ENCODE measurements around the gene ATP2B2. TPM values are rescaled to one million over a fixed set of nuclear protein-coding genes. Genes with fewer than 3 reads are reported as not detected.

Gene ATP2B2
- total RNA-seq, 4 donors from 2014 or later: 0.11 to 0.42 (median 0.15) TPM; not detected in 1

- Histone ChIP-seq H3K27ac (no peak overlapping the region), H3K36me3 (no peaks in the 10 kb centered on the region), H3K27me3 (no peaks in the 10 kb centered on the region), H3K9me3 (no peaks in the 10 kb centered on the region), H3K4me1 (no peaks in the 10 kb centered on the region), H3K4me3 (replicated peaks in 1 of 3) (no peak overlapping the region)
- 75 to 78% methylated on average over 8 of the region's 8 CpGs for WGBS, 2 donors
- TF ChIP-seq POLR2A (IDR thresholded peaks at IDR 0.05): no peak
- no peak for TF ChIP-seq CTCF (IDR thresholded peaks at IDR 0.05)
- no peak for DNase-seq
- intact Hi-C loops (cut with DNase I): no loop called here
Observed at GRCh38 chr3:10339376-10339955, 165.9 kb downstream of the ATP2B2 start.

GRCh38 chr3:10338591-10339353 is 166.6 kb downstream of the ATP2B2 start:
- 69 to 87% methylated on average over 11 to 12 of the region's 12 CpGs for WGBS, 2 donors

GRCh38 chr3:10338164-10338470 is 167.3 kb downstream of the ATP2B2 start:
- Histone ChIP-seq H3K36me3 (no peaks in the 10 kb centered on the region), H3K27ac (no peak overlapping the region), H3K4me3 (replicated peaks in 1 of 3) (no peak overlapping the region), H3K4me1 (no peaks in the 10 kb centered on the region), H3K27me3 (no peaks in the 10 kb centered on the region), H3K9me3 (no peaks in the 10 kb centered on the region)
- DNase-seq: no peak
- intact Hi-C loops (cut with DNase I): no loop called here
- 60 to 75% methylated on average over 15 to 16 of the region's 16 CpGs for whole genome bisulfite sequencing, 2 donors
- TF ChIP-seq CTCF (IDR thresholded peaks at IDR 0.05) (no peak), POLR2A (IDR thresholded peaks at IDR 0.05) (no peak)

More at GRCh38 chr3:10338591-10339353, 166.6 kb downstream of the ATP2B2 start:
- intact Hi-C loops (cut with DNase I): no loop called here
- Histone ChIP-seq H3K4me1 (no peaks in the 10 kb centered on the region), H3K27me3 (no peaks in the 10 kb centered on the region), H3K9me3 (no peaks in the 10 kb centered on the region), H3K36me3 (no peaks in the 10 kb centered on the region), H3K4me3 (replicated peaks in 1 of 3) (no peak overlapping the region), H3K27ac (no peak overlapping the region)
- DNase-seq: no peak
- TF ChIP-seq CTCF (IDR thresholded peaks at IDR 0.05) (no peak), POLR2A (IDR thresholded peaks at IDR 0.05) (no peak)

- H3K36me3 ChIP-seq: no peaks in the 10 kb centered on the region
- WGBS, 2 donors: 79% methylated on average over 10 to 11 of the region's 20 CpGs
- intact Hi-C loops (cut with DNase I): no loop called here
Observed at GRCh38 chr3:10337323-10338163, 167.8 kb downstream of the ATP2B2 start.

More at GRCh38 chr3:10337323-10338163, 167.8 kb downstream of the ATP2B2 start:
- H3K9me3 ChIP-seq: no peaks in the 10 kb centered on the region
- H3K27ac ChIP-seq: no peak overlapping the region
- H3K4me1 ChIP-seq: no peaks in the 10 kb centered on the region
- no peak overlapping the region for H3K4me3 ChIP-seq (replicated peaks in 1 of 3)
- no peak for DNase-seq
- no peak for TF ChIP-seq POLR2A (IDR thresholded peaks at IDR 0.05)
- TF ChIP-seq CTCF (IDR thresholded peaks at IDR 0.05): no peak
- H3K27me3 ChIP-seq: no peaks in the 10 kb centered on the region

Measured in thyroid gland (tissue), 4 donors.